ENCODE measurements around the gene LRRC71.

Gene LRRC71

DNA sequence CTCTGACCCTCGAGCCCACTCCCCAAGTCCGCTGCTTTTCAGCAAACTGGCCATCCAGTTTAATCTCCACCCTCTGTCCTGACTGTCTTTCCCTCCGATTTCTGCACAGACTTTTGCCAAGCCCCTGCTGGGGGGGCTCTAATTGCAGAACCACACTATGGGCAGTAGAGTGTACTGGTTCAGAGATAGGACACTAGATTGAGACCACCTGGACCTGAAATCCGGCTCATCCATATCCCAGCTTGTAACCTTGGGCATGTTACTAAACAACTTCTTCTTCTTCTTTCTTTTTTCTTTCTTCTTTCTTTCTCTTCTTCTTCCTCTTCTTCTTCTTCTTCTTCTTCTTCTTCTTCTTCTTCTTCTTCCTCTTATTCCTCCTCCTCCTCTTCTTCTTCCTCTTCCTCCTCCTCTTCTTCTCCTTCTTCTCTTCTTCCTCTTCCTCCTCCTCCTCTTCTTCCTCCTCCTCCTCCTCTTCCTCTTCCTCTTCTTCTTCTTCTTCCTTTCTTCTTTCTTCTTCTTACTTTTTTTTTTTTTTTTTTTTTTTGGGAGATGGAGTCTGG lies 7.7 kb downstream of the LRRC71 start:
- DNase-seq: no peak

DNA sequence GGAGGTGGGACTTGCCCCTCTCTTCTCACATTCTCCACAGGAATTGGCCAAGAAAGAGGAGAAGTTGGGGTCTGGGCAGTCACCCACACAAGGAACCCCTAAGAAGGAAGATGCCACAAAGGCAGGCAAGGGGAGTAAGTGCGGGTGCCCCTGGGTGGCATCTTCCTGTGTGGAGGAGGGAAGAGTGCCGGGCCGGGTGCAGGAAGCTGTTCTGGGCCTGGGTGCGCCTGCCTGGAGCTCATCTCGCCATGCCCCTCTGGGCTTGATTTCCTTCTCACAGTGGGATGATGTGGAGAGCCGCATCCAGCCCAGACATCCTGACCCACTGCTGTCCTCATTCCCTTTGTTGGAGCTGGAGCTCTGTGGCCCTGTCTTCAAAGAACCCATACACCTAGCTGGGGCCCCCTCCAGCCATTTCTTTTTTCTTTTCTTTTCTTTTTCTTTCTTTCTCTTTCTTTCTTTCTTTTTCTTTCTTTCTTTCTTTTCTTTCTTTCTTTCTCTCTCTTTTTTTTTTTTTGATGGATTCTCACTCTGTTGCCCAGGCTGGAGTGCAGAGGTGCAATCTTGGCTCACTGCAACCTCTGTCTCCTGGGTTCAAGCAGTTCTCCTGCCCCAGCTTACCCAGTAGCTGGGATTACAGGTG lies 9.3 kb downstream of the LRRC71 start:
- no peak for DNase-seq

DNA sequence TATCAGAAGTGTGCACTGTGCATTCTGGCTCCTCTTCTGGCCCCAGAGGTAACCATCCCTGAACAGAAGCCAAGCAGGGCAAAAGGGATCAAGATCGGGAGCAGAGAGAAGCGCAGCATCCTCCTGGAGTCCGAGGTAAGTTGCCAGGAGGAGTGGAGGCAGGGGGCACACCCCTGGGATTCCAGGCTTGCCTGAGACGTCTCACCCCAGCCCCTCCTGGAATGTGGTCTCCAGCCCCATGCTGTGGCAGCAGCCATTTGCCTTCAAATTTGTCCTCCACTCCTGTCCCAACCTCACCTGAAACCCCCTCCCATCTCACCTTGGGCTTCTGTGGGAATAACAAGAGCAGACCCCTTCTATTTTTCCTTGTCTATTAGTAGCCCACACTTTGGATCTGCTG lies 10.1 kb downstream of the LRRC71 start:
- DNase-seq: no peak

DNA sequence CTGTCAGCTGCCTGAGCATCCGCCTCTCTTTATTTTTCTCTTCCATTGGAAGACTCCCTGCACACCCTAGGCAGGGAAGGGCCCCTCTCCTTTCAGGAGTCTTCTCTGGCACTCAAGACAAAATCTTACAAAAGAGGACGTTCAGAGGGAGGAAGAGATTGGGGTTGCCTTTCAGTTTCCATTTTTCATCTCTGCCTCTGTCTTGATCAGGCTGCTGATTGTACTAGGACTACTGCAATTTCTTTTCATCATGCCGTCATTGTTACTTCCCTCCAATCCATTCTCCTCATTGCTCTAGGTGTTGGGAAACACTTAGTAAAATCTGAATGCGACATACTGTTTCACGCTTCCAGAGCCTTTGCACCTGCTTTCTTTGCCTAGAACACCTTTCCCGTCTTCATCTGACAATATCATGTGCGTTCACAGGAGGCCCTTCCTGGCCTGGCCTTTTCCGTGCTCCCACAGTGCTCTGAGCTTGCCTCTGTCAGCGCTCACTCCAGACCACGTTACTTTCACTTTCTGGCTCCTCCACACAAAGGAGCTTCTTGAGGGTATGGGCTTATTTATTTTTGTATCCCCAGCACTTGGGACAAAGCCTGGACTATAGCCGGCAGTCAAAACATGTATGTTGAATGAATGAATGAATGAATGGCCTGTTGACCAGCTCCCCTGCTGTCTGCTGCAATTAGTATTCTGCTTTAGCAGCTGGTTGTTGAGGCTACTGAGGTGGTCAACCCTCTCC lies 10.9 kb downstream of the LRRC71 start:
- DNase-seq: peak; percentile 18 to 23

DNA sequence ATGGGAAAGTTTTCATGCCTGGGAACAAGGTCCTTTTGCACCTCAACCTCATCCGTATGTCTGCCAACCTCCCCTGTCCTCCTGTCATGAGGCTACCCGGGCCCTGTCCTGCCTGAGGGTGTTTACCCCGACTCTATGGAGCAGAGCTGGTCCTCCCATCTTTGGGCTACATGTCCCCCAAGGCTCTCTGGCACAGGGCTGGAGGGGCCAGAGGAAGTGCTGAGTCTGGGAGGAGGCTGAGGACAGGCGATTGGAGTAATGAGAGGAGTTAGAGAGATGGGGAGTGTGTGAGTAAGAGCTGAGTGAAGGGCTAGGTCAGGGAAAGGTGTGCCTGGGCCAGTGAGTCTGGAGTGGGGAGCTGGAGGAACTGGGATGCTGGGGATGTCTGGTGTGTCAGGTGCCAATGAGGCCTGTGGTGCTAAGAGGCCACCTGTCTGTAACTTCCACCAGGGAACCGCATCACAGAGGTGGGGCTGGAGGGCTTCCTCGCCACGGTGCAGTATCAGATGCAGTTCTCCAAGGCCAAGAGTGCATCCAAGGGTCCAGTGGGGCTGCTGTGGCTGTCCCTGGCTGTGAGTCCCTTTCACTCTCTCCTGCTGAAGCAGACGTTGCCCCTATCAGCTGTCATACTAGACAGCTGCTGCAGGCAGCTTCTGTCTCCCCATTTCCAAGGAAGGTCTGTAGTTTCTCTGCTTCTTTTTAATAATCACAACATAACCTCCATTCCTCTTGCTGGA lies 11.7 kb downstream of the LRRC71 start:
- DNase-seq: no peak

DNA sequence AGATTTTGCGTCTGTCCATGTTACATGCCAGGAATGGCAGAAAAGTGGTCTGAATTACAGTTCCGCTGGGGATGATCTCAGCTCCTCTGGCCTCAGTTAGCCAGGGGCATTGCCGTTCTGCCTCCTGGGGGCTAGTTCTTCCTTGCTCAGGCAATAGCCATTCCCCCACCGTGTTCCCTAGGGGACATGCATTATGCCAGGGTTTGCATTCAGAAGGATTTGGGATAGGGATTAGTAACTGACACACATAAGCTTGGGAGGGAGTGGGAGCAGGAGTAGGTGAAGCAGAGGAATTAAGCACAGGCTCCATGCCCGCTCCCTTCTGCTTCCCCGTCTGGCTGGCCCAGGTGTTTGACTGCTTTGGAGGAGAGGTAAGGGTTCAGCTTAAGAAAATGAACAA lies 12.7 kb downstream of the LRRC71 start:
- no peak for DNase-seq

DNA sequence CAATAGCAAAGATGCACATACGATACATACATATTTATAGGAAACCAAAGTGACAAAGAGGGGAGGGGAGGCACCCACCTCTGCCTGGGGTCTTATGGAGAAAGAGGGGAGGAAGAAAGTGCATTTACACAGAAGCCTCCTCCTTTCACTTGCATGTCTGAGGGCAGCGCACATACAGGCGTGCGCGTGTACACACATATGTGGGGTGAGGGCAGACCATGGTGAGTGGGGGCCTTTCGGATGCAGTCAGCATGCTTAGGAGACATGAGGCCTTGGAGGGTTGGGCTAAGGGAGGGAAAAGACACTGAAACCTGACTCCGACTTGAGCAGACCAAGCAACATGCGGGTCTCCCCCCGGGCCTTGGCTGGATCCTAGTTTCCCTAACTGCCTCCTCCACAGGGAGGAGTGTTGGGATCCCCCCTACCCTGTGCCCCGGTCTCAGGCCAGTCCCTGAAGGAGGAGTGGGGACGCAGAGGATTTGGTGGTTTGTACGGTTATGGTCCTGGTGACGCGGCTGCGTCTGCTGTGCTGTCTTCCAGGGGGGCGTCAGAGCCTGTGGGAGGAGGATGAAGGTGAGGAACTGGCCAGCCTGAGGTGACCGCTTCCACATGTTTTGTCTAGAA lies 15.2 kb downstream of the LRRC71 start:
- no peak for DNase-seq

DNA sequence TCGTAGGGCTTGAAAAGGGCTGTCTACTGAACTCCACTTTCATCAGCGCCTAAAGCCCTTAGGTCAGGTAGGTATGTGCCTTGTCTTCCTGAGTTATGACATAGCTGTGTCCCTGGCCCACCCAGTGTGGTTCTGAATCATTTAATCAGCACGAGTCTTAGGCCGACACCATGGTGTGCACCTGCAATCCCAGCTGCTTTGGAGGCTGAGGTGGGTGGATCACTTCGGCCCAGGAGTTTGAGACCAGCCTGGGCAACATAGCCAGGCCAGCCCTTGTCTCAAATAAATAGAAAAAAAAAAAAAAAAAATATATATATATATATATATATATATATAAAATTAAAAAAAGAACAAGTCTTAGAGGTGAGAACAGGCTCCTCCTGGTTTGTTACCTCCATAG lies 15.8 kb downstream of the LRRC71 start:
- no peak for DNase-seq

DNA sequence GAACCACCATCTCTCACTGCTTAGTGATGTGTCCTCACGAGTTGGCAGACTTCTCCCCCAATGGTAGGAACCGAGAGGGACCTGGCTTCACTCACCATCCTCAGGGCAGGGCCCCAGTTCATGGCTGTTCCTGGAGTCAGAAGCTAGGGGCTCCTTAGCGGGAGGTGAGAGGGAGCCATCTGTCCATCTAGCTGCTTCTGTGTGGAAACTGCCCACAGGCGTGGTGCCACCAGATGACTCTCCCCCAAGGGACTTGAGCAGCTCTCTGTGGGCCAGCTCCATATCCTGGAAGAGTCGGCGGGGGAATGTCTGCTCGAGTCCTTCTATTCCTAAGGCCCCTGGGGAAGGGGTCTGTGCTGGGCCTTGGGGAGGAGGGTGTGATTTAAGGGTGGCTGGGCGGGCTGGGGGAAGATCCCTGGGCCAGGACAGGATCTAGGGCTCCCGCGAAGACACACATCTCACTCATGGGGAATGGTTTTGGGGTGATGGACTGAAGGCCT lies 16.3 kb downstream of the LRRC71 start:
- DNase-seq: no peak

DNA sequence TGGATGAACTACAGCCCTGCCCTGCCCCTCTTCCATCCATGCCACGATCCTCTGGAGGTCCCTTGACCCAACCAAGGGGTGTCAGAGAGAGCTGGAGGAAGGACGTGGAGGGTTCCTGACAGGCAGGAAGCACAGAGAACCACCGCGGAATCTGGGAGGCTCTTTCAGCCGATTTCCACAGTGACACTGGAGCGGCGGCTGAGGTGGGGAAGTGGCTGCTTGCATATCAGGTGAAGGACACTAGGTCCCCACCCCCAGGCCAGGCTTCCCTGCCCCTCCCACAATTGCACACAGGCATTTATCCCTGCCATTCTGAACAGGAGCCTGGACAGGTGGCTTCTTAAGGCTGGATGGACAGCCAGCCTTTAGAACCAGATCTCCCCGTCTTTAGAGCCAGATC lies 17.5 kb downstream of the LRRC71 start:
- no peak for DNase-seq

DNA sequence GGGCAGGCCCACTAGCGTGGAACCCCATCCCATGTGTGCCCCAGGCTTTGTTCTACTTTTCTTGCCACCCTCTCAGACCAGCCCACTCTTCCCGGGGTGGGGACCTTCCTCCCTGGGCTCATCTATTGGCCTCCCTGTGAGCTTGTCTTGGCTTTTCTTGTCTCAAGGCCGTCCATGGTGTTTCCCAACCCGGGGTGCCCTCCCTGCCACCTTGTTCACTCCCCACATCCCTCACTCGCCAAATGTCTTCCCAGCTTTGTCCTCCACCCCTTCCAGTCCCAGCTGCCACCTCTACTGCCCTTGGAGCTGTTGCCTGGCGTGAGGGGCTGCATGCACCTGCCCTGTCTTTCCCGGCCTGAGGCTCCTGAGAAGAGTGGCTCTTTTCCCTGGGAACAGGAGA lies 18.4 kb downstream of the LRRC71 start:
- DNase-seq: no peak

DNA sequence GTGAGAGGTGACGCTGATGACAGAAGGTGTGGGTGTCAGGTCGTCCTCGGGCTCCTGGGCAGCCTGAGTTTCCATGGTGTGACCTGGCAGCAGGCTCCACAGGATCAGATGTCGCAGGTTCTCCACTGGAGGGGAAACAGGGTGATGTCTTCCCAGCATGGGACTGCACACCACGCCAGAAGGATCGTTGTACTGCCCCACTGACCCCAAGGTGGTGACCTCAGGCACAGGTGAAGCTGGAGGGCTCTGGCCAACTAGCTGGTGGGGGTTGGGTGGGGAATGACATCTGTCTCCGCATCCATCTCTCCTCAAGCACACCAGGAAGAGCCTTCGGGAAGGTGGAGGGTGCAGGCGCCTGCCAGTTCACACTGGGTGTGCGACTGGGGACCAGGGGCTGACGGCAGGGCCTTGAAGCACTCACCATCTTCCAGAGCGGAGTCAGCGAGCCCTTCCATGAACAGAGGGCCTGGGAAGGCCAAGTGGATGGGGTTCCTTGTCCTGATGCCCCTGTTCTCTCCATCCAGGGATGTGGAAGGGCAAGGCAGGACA lies 19.4 kb downstream of the LRRC71 start:
- DNase-seq: no peak

DNA sequence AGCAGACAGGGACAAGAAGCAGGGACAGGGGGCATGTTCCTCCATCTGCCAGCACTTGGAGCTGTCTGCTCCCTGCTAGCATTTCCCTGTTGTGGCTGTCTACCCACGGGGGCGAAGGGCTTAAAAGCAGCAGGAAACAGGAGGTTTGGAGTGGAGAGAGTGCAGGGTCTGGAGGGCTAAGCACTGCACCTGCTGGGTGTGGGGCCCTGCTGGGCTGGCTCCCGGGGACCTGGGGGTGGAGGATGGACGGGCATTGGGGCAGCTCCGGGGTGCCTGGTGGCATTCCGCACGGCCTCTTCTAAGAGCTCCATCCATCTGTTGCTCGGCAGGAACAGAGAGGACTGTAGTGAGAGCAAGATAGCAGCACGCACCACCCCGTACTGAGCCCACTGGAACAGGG lies 21.2 kb downstream of the LRRC71 start:
- no peak for DNase-seq

DNA sequence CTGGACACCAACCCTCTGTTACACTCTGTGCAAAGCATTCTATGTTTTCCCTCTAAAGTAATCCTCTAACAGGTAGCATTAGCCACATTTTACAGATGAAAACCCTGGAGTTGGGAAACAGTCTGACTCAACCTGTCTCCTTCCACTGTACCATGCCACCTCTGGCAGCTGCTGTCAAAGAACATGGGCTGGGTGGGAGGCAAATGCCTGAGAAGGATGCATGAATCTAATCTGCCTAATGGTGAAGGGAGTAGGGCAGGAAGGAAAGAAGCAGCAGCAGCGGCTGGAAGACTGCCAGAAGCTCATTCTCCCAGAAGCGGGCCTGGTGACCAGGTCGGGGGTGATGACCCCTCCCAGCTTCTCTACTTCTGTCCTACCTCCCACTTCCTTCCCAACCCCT lies 21.7 kb downstream of the LRRC71 start:
- DNase-seq: no peak

DNA sequence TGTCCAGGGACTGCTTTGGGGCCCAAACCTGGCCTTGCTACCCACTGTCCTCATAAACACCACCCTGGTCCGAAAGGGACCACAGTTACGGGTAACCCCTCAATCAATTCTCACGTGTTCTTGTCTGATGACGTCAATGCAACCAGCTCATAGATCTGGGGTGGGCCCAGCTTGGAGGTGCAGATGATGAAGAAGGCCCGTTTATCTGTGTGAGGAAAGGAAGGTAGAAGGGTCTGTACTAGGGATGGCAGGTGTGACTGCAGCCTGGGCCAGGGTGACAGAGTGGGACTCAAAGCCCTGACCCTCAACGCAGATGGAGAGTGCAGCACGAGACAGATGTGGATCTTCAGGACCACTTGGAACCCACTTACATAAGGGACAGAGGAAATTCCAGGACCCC lies 22.1 kb downstream of the LRRC71 start:
- DNase-seq: no peak

DNA sequence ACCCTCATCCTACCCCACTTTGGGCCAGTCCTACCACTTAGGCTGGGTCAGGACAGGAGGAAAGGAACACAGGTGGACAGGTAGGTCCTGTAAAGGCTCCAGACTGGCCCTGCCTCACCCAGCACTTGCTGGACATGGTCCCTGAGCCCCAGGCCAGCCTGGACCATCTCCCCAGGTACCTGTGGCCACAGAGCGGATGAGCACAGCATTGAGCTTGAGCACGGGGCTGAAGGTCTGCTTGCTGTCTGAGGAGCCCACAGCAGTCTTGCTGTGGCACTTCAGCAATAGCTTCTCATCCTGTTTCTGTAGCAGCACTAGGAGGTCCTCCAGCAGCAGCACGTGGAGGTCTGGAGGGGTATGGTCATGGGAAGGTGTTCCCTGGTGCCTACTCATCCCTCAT lies 23.3 kb downstream of the LRRC71 start:
- no peak for DNase-seq

DNA sequence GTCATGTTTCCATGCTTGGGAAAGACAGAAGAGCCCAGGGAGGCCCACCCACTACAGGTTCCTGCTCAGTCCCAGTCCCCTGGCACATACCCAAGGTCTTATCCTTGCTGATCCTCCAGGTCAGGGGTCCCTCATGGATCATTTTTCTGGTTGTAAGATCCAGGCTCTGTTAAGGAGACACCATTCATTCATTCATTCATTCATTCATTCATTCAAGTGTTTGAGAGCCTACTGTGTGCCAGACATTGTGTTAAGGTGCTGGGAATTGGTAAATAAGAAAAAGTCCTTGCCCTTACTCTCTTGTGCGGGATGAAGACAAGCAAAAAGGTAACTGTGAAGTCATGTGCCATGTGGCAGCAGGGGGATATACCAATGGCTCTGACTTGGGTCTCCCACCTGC lies 23.8 kb downstream of the LRRC71 start:
- no peak for DNase-seq

DNA sequence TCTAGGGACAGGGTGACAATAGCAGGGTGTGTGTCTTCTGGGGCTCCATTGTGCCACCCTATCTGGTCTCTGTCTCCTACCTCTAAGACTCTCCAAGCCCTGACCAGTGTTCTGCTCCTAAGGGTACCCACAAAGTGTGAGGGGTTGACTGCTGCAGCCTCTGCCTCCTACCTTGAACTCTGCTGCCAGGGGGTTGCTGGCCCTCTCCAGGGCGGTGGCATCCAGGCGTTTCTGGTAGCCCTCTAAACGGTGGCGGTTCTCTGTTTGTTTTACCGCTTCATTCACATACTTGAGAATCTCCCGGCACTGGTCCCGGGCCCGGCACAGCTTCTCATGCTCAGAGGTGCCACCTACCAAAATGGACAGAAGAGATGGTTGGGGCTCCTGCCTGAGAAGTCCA lies 24.4 kb downstream of the LRRC71 start:
- DNase-seq: no peak

DNA sequence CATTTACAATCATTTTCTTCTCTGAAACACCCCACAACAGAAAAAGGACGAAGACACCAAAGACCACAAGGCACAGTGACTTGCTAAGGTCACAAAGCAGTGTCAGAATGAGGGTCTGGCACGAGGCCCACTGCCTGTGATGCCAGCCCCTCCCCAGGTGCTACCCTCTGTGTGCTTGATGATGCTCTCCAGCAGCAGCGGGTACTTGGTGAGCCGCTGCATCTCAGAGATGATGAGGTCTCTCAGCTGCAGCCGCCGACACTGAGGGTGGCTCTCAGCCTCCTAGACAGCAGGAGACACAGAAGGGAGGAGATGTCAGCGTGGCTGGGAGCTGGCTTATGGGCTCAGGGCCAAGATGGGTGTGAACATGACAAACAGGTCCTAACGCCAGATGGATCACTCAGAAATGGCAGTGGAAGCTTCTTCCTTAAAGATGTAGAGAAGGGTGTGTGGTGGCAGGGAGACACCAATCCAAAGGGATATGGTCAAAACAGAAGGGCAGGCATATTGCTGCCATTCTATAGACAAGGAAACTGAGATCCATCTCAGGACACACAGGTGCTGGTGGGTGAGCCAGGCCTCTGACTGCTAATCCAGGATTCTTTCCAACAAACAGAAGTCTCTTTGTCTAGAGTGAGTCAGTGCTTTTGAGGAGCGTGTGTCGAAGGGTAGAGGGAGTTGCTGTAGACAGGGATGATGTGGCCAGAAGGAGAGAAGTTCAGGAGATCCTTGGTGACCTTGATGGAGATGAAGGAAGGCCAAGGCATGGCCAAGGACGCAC lies 25.6 kb downstream of the LRRC71 start:
- DNase-seq: no peak

DNA sequence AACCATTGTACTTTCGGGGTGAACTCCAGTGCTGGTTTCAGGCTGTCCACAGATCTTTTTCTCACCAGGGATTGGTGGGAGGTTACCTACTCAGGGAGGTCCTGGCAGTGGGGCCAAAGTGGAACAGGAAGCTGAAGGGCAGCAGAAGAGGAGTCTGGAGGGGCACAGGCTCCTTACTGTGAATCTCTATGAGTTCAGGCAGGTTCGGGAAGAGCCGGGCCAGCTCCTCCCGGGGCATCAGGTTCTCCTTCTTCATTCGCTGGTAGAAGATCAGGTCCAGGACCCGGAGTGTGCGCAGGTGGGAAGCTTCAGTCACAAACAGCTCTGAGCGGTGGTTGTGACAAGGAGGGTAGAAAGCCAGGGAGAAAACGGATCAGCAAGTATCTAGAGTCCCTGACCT lies 26.7 kb downstream of the LRRC71 start:
- no peak for DNase-seq

DNA sequence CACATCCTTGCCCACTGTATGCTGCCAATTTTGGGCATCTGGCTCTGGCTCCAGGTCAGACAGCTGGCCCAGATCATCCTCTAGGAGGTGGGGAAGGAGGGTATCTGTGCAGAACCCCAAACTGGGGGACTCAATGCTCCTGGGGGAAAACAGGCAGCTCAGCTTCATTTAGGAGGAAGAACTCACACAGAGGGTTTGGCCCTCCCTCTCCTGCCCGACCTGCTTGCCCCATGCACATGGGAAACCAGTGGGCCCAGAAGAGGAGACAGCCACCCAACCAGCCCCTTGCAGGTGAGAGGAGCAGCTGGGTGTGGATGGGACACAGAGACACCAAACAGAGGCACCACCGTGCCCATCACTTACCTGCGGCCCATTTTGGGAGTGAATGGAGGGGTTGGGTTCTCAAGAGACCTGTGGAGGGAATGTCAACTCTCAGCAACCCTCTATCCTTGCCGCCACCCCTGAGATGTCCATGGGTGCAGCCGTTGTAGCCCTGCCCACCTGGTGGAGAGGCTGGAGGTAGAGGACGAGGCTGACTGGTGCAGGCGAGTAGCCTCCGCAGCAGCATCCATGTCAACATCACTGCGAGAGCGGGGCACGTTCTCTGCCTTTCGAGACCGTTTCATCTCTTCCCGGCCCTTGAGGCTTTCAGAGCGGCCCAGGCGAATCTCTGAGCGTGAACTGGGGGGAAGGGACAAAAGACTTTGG lies 27.5 kb downstream of the LRRC71 start:
- no peak for DNase-seq
